Cerebellar cortex (tissue), 1 donor: ENCODE data around the gene CLMN.
"Not testable (repeated sequence)": the region's sequence is repeated elsewhere in the genome, so short reads cannot be mapped to it uniquely, and the experiment has no call there.

Experiments
- DNase-seq: peaks from one replicate; pipeline ENCODE4 v3.0.0-alpha.2; 2015; ENCODE audit warnings: low spot score

Gene CLMN

DNA sequence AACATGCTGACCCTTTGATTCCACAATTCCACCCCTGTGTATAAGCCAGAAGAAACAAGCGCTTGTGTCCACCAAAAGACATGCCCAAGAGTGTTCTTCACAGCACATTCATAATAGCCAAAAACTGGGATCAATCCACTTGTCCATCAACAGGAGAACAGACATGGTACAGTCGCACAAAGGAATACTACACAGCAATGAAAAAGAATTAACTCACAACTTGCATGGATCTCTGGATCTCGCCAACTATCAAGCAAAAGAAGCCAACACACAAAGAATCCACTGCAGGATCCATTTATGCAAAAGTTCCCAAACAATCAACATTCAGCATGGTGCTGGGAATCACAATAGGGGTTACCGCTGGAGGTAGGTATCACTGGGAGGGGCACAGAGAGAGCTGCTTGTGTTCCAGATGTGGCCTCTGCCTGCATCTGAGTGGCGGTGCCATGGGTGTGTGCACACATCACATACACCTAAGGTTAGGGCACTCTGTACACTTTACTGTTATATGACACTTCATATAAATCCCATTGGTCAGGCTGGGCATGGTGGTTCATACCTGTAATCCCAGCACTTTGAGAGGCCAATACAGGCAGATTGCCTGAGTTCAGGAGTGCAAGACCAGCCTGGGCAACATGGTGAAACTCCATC lies 30.9 kb downstream of the CLMN start:
- no peak for DNase-seq

DNA sequence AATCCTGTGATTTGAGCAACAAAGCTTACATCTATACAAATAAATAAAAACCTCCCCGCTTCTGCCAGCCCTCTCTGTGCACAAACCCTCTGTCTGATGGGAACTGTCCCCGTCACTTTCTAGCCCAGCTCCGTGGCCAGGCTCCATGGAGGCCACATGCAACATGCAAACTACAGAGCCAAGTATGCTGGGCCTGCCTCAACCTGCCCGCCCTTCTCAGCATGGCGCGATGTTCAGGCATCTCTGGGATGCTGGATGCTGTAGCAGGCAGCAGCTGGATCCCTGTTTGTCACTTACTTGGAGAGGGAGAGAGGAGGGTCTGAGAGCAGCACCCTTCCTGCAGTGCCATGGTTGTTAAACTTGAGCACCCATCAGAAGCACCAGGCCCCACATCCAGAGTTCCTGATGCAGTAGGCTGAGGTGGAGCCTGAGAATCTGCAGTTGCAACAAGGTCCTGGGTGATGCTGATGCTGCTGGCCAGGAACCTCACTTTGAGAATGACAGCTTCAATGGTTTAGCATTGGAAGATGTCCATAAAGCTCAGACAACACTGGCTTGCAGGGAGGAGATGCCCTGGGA lies 32.4 kb downstream of the CLMN start:
- no peak for DNase-seq

DNA sequence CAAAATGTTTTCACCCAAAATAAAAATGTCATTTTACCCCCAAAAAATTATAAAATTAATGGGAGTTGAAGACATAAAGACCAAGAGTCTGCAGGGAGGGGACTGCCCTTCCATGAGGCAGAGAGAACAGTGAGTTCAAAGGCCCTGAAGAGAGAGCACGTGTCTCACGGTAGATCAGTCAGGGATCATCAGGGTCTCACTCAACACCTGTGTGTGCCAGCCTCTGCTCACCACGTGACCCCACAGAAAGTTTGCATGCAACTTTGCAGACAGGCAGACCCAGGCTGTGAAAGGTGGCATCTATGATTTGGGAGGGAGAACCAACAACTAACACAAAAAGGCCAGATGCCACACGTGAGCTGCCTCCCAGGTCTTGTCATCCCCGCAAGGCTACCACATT lies 33.1 kb downstream of the CLMN start:
- no peak for DNase-seq

DNA sequence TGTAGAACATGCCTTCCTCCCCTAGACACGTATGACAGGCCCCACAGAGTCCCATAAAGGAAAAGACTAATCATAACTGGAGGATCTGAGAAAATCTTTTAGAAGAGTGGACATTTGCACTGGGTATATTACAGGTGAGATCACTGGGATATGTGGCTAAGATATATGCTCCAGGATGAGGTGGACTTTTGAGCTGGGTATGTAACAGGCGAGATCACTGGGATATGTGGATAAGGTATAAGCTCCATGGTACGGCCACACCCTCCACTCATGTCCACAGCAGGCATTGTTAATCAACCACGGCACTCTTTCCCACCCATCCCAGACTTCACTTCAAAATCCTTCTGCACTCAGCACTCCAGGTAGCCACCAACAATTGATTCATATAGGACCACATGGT lies 34.1 kb downstream of the CLMN start:
- no peak for DNase-seq

DNA sequence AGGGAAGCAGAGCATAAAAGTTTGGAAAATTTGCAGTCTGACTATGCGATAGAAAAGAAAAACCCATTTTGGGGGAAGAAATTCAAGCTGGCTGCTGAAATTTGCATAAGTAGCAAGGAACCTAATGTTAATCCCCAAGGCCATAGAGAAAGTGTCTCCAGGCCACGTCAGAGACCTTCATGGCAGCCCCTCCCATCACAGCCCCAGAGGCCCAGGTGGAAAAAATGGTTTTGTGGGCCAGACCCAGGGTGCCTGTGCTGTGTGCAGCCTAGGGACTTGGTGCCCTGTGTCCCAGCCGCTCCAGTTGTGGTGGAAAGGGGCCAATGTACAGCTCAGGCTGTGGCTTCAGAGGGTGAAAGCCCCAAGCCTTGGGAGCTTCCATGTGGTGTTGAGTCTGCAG lies 35.9 kb downstream of the CLMN start:
- not testable (repeated sequence) for DNase-seq

DNA sequence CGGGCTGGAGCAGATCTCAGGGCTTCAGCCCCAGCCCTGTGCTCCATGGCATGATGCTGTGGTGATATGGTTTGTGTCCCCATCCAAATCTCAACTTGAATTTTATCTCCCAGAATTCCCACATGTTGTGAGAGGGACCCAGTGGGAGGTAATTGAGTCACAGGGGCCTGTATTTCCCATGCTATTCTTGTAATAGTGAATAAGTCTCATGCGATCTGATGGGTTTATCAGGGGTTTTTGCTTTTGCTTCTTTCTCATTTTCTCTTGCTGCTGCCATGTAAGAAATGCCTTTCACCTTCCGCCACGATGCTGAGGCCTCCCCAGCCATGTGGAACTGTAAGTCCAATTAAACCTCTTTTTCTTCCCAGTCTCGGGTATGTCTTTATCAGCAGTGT lies 36.7 kb downstream of the CLMN start:
- not testable (repeated sequence) for DNase-seq

DNA sequence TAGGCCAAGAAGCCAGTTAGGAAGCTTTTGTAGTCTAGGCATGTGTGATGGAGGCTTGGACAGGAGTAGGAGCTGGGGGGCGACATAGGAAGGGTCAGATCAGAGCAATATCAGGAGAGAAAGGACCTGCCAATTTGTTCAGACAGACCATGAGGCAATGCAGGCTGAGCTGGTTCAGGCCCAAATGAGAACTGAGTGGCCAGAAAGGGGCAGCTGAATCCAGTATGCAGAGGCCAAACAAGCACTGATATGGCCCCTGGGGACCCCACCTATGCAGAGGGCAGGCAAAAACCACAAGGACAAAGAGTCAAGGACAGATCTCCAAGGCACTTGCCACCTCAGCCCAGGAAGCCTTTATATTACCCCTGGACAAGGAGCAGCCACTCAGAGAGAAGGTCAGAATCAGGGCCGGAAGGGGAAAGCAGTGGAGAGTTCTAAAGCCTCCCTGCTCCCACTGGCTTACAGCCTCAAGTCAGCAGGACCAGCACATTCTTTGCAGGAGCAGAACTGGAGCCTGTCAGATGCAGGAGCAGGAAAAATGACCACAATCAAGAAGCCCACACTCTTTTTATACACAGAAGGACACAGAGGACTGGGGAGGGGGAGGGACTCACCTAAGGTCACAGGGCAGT lies 37.2 kb downstream of the CLMN start:
- no peak for DNase-seq

DNA sequence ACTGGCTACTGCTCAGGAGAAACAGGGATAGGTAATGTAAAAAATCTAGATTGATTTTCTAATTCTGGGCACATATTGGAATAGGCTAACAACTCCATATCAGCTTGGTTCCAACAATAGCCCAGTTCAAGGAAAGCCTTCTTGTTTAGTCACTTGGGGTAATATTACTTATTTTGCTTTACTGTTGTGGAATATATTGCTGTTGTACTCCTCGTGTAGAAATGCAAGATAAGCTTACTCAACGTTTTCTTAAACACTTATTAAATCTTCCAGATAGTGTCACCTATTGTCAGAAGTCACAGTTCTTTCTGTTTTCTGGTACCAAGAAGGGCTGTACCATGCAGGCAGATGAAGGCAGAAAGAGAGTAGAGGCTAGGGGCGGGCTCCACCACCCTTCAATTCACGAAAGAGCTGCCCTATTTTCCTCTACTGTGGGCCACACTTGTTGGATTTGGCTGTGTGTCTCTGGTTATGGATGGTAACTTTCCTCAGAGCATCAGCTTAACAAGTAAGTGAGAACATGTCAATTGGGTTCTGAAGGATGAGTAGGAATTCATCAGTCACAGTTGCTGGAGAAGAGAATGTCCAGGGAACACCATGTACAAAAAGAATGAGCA lies 38.0 kb downstream of the CLMN start:
- no peak for DNase-seq

DNA sequence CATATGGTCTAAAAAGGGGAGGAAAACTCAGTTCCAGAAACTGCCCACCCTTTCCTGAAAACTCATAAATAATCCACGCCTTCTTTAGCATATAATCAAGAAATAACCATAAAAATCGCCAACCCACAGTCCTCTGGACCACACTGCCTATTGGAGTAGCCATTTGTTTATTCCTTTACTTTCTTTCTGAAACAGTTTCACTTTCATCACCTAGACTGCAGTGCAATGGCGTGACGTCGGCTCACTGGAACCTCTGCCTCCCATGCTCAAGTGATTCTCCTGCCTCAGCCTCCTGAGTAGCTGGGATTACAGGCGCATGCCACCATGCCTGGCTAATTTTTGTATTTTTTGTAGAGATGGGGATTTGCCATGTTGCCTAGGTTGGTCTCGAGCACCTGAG lies 44.2 kb downstream of the CLMN start:
- no peak for DNase-seq

DNA sequence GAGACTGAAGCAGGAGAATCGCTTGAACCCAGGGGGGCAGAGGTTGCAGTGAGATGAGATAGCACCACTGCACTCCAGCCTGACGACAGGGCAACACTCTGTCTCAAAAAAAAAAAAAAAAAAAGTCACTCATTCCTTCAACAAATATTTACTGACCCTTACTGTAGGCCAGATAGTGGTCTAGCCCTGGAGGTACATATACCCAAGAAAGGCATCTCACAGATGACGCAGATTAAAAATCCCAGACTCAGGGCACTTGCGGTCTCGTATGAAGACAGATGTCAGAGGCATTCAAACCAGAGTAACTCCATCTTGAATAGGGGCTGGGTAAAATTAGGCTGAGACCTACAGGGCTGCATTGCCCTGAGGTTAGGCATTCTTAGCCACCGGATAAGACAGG lies 44.8 kb downstream of the CLMN start:
- no peak for DNase-seq

DNA sequence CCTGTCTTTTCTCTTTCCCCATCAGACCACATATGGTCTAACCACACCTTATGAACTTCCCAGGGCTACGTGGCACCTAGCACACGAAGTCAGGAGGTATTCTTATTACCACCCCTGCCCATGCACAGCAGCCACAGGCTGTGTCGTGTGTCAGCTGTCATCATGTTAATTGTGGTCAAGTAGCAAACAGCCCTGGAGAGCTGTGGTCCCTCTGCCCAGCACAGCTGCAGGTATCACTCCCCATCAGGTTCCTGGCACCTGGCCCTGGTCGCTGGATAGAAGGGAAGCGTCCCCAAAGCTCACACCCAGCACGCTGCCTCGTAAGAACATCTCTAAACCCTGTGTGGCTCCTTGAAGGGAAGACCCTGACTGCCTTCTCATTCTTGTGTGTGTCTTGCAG lies 45.4 kb downstream of the CLMN start:
- no peak for DNase-seq

DNA sequence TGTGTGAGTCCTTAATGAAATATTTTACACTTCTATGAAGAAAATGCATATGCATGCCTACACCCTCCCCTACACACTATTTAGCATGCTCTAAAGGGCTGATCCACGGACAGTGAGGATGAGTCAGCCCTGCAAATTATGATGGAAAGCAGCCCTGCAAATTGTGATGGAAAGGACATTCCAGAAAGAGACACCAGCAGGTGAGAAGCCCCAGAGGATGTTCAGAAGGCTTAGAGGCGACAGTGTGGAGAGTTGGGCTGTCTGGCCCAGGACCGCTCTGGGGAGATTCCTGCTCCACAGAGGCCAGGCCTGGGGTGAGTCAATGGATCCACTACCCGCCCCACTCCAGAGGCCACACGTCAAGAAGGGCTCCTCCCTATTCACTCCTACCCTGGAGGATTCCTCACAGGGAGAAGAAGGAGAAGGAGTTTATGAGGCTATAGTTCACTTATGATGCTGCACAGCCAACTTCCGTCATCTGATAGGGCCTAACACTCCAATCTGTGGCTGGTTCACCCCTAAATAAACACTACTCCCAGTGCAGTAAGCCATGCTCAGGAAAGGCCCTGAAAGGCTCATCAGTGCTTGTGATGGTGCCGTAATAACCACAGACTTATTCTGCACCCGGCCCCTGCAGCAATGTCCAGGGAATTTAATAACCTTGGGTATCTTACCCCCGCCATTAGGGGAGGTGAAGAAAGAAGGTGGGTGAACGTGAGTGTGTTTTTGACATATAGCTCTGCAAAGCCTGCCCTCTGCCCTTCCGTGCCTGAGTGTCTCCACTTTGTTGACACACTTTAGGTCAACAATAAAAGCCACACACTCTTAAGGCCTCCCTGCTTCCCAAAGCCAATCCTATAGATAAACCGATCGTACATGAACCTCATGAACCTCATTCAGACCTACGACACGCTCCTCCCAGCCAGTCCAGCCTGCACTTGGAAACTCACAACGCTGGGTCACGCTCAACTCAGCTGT lies 46.4 kb downstream of the CLMN start:
- no peak for DNase-seq

DNA sequence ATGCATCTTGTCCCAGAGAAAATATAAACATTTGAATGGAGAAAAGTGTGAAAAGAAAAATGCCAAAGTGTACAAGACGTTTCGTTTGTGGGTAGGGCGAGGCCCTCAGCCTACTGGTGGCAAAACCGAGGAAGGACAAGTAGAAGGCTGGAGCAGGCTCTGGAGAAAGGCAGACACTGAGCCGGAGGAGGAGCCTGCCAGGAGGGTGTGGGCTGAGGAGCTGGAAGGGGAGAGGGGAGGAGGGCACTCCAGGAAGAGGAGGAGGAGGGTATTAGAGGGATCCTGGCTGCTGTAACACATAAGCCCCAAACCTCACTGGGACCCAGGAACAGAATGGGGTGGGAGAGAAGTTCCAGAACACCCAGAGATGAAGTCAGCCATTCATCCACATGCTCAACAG lies 47.7 kb downstream of the CLMN start:
- DNase-seq = no peak

DNA sequence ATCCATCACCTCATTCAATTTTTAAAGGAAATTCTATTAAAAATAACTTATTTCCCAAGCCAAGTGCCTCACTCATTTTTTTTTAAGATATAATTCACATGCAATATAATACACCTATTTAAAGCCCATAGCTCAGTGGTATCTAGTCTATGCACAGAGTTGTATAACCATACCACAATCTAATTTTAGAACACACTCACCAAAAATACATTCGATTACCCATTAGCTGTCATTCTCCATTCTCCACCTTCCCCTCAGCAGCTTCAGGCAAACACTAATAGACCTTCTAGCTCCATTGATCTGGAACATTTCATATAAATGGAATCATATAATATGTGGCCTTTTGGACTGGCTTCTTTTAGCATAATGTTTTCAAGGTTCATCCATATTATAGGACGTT lies 49.5 kb downstream of the CLMN start:
- DNase-seq = no peak

DNA sequence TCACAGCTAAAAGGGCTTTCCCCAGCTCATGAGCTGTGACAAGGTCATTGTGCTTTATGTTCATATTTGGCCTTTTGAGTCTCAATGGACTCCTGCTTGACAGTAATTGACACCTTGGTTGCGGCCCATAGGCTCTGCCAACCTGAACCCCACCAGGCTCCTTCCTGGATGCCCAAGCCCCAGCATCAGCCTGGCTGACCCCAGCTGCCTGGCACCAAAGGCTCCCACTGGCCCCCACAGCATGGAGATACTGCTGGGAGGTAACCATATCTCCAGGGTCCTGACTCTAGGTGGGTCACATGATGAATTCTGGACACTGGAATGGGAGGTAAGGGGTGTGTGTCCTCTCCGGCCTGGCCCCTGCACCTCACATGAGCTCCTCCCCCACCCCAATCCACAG lies 50.2 kb downstream of the CLMN start:
- DNase-seq = no peak

DNA sequence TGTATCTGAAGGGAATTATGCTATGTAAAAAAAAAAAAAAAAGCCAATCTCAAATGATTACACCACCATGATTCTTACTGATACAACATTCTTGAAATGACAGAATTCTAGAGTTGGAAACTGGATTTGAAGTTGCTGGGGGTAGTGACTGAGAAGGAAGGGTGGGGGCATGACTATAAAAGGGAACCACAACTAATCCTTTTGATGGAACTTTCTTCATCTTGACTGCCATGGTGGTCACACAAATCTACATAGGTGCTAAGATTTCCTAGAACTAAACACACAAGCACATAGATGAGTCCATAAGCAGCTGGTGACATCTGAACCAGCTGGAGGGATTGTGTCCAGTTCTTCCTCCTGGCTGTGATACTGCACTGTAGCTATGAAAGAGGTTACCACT lies 51.4 kb downstream of the CLMN start:
- no peak for DNase-seq

DNA sequence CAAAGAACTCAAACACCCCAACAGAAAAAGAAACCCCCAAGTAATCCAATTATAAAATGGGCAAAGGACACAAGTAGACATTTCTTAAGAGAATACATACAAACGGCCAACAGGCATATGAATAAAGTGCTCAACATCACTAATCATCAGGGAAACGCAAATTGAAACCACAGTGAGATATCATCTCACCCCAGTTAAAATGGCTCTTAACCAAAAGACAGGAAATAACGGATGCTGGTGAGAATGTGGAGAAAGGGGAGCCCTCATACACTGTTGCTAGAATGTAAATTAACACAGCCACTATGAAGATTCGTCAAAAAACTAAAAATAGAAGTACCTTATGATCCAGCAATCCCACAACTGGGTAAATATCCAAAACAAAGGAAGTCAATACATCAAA lies 52.4 kb downstream of the CLMN start:
- no peak for DNase-seq

DNA sequence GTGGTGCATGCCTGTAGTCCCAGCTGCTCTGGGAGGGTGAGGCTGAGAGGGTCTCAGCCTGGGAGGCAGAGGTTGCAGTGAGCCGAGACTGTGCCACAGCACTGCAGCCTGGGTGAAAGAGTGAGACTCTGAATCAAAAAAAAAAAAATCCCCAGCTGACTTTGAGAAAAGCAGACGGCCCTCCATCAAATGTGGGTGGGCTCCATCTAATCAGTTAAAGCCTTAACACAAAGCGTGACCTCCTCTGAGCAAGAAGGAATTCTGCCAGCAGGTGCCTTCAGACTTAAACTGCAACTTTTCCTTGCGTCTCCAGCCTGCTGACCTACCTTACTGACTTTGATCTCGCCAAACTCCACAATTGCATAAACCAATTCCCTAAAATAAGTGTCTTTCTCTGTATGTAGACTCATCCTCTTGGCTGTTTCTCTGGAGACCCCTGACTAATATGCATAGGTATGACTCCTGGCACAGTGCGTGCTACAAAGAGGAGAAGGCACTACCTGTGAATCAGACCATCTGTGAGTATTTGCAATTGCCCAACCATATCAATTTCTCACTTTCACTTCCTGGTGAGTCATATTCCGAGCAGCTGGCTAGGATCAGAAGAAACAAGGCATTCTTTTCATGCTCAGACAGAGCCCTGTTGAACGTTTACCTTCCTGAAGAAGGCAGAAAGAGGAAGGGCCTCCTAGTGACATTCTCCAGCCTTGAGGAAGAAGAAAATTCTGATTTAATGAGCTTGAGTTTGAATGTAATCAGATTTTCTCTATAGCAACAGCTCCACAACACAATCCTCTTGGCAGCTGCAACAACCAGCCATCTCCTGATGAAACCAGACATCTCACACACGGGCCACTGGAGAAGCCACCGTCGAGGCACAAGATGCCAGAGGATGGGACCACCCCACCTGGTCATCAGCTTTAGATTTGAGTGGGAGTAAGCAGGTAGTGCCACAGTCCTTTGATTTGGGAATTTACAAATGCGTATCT lies 54.3 kb downstream of the CLMN start:
- no peak for DNase-seq

DNA sequence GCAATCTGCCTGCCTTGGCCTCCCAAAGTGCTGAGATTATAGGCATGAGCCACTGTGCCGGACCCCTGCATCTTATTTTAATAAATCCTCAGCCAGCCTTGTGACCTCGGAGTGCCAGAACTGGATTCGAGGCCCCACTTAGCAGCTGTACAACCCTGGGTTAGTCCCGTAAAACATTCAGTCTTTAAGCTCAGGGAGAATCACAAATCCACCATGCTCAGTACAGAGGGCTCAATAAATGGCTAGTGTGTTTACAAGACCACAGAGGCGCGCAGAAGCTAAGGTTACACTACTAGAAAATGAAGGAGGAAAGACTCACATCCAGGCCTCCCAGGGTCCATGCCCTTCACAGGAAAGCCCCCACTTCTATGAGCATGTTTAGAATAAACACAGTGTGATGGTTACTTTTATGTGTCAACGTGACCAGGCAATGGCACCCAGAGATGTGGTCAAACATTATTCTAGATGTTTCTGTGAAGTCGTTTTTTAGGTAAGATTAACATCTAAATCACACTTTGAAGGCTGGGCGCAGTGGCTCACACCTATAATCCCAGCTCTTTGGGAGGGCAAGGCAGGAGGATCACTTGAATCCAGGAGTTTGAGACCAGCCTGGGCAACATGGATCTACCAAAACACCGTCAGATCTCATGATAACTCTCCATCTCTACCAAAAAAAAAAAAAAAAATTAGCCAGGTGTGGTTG lies 55.3 kb downstream of the CLMN start:
- no peak for DNase-seq

DNA sequence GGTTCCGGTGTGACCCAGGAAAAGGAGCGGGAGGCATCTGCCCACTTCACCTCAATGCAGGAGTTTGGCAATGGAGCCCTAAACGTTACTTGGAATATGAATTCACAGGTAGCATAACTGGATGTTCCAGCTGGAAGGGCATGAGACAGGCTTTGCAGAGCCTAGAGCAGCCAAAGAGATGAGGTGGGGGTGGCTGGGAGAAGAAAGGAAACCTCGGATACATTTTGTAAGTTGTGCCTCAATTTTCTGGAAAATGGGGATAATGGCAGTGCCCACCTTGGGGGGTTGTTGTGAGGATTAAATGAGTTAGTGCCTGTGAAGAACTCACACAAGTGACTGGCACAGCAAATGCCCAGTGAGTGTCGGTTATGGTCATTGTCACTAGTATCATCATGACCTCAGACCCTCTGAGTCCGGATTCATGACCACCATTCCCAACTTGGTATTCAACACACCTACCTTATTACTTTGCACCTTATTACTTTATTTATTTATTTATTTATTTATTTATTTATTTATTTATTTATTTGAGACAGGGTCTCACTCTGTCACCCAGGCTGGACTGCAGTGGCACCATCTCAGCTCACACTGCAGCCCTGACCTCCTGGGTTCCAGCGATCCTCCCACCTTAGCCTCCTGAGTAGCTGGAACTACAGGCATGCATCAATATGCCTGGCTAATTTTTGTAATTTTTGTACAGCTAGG lies 56.0 kb downstream of the CLMN start:
- DNase-seq = no peak
